AG10803 (cell line): ENCODE measurements around the gene STK35.

Experiments used
- DNase-seq: peaks from one replicate; pipeline ENCODE4 v3.0.0; 2010; ENCODE audit warnings: low read depth
- H3K4me3 ChIP-seq: 2 replicates; pipeline ENCODE4 v1.5.1; 2011; ENCODE audit warnings: mild to moderate bottlenecking, low read length, control low read depth
- TF ChIP-seq, protein P1 (sequence below): conservative IDR thresholded peaks from 2 replicates; pipeline ENCODE4 v1.5.1; 2011; ENCODE audit warnings: mild to moderate bottlenecking, low read length, control low read depth, inconsistent platforms

The STK35 gene

DNA sequence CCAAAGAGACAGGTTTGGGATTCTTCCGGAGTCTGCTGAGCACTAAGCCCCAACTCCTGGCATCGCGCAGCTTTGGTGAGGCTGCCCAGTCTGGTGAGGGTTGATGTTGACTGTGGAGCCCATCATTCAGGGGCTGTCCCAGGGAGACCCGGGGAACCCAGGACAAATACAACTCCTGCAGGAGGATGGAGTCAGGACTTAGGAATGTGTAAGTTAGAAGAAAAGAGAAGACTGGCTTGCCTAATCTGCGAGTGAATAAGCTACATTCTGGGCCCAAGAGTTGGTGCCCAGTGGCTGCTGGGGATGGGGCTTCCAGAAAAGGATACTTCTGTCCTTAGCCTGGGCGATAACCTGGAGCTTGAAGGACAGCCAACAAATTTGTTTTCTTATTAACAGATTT is 47.9 kb downstream of the STK35 start:
- DNase-seq: no peak
- H3K4me3 ChIP-seq: no peak overlapping the region
- TF ChIP-seq, protein P1, sequence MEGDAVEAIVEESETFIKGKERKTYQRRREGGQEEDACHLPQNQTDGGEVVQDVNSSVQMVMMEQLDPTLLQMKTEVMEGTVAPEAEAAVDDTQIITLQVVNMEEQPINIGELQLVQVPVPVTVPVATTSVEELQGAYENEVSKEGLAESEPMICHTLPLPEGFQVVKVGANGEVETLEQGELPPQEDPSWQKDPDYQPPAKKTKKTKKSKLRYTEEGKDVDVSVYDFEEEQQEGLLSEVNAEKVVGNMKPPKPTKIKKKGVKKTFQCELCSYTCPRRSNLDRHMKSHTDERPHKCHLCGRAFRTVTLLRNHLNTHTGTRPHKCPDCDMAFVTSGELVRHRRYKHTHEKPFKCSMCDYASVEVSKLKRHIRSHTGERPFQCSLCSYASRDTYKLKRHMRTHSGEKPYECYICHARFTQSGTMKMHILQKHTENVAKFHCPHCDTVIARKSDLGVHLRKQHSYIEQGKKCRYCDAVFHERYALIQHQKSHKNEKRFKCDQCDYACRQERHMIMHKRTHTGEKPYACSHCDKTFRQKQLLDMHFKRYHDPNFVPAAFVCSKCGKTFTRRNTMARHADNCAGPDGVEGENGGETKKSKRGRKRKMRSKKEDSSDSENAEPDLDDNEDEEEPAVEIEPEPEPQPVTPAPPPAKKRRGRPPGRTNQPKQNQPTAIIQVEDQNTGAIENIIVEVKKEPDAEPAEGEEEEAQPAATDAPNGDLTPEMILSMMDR: no peak

DNA sequence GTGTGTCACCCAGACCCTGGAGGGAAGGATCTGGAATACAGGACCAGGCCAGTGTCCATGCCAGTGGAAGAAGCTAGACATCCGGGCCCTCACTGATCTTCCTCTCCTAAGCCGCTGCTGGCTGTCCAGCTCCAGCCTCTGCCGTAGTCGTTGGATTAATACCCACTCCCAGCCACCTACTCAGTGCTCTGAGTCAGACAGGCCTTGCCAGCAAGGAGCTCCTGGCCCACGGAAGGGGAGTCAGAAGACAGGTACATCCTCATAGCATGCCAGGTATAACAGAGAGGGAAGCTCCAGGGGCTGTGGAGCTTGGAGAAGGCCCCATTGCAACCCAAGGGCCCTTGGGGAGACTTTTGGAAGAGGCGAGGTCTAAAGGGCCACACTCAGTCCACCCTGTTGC is 49.0 kb downstream of the STK35 start:
- DNase-seq: no peak
- TF ChIP-seq, protein P1: no peak
- no peak overlapping the region for H3K4me3 ChIP-seq

DNA sequence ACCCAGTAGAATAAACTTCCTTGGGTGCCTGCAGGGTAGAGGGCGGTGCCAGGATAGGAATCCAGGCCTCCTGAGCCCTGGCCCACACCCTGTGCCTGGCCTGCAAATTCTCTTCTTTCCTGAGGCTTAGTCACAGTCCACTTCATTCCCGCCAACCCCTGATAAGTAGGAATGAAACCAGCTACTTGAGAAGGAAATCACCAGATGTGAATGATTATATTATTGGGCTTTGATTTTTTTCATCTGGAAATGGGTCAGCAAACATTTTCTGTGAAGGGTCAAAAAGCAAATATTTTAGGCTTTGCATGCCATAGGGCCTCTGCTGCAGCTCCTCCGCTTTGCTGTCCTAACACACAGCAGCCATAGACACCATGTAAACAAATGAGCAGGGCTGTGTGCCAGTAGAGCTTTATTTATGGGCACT is 50.2 kb downstream of the STK35 start:
- TF ChIP-seq, protein P1: no peak
- H3K4me3 ChIP-seq: no peak overlapping the region
- peak; percentile 85 for DNase-seq

DNA sequence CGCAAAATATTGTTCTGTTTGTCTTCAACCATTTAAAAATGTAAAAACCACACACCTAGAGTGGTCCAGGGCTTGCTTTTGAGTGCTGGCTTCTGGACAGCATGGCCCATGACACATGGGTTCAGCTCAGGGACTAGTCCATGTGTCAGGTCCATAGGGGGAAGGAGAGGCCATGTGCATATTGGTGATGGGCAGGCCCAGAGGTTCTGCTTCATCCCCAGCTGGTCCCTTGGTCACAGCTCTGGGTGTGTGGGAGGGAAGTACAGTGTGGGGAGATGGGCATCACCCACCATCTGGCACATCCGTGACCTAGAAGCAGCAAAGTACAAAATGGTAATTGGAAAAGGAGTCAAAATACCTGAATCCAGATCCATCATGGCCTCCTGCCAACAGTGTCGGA is 50.7 kb downstream of the STK35 start:
- no peak for DNase-seq
- TF ChIP-seq, protein P1: no peak
- H3K4me3 ChIP-seq: no peak overlapping the region

DNA sequence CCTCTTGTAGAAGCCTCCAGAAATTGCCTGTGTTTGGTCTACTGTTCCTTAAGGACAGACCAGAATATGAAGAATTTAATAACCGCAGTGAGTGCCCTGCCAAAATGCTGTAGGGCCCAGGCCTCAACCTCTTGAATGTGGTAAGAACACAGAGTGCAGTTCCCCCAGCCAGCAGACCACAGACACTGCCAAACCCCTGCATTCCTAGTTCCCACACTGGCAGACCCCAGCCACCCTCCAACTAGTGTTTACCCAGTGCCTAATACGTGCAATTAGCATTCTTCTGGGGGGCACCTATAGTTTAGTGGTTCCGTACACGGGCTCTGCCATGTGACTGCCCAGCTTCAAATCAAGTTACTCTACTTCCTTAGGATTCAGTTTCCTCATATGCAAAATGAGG is 51.7 kb downstream of the STK35 start:
- no peak overlapping the region for H3K4me3 ChIP-seq
- DNase-seq: no peak
- TF ChIP-seq, protein P1: no peak

DNA sequence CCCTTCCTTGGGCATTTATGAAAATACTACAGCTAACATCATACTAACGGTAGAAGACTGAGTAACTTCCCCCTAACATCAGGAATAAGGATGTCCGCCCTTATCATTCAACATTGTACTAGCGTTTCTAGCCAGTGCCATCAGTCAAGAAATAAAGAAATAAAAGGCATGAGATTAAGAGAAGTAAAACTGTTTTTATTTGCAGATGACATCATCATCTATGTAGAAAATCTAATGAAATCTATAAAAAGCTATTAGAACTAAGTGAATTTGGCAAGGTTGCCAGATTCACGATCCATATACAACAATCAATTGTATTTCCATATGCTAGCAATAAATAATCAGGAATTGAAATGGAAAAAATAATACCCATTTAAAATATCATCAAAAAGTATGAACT is 54.6 kb downstream of the STK35 start:
- DNase-seq: no peak
- H3K4me3 ChIP-seq: no peak overlapping the region
- TF ChIP-seq, protein P1: no peak

DNA sequence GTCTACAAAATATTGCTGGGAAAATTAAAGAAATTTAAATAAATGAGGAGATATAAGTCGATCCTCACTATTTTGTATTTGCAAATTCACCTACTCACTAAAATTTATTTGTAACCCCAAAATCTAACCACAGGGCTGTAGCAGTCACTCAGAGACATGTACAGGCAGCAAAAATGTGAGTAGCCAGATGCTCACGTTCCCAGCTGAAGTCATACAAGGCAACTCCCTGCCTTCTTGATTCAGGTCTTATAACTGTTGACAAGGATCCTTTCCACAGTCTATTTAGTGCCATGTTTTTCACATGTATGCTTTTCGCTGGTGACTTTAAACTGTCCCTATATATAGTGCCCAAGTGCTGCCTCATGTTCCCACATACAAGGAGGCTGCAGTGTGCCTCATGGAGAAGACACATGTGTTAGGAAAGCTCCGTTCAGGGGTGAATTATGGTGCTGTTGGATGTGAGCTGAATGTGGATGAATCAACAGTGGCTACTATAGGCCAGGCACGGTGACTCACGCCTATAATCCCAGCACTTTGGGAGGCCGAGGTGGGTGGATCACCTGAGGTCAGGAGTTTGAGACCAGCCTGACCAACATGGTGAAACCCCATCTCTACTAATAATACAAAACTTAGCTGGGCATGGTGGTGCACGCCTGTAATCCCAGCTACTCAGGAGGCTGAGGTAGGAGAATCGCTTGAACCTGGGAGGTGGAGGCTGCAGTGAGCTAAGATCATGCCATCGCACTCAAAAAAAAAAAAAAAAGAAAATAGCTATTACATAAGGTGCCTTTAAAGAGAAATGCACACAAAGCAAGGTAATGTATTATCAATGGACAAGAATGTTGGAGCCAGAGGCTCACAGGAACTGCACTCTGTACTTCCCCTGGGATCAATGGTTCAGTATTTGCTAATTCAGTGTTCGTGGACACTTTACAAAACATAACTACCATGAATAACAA is 55.3 kb downstream of the STK35 start:
- TF ChIP-seq, protein P1: no peak
- H3K4me3 ChIP-seq: no peak overlapping the region
- DNase-seq: no peak
